ENCODE data around the gene PPIF. TPM values are rescaled to one million over a fixed set of nuclear protein-coding genes. Genes with fewer than 3 reads are reported as not detected.

PPIF gene
- total and polyA plus RNA-seq, 4 donors = 22.2 to 84.3 (median 60.0) TPM

DNA sequence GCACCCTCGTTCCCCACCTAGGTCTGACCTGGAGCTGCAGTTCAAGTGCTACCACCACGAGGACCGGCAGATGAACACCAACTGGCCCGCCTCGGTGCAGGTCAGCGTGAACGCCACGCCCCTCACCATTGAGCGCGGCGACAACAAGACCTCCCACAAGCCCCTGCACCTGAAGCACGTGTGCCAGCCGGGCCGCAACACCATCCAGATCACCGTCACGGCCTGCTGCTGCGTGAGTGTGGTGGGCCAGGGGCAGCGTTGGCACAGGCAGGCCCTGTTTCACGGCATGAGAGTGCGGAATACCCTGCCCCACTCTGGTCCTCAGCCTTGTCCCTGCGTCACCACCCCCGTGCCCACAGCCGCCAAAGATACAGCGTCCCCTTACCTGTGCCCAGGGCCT is 46.6 kb upstream of the PPIF start:
- no peak overlapping the region for H3K9ac ChIP-seq (ENCODE audit: low read depth in 1 of 2, low read length in 2 of 2)
- H3K27me3 ChIP-seq (ENCODE audit: control insufficient read depth in 4 of 4, insufficient read depth in 4 of 4, low read length in 3 of 4) = no peaks in the 10 kb centered on the region
- peaks cover 22 to 77% (median 39%) of the 10 kb centered on the region in 4 donors for H3K36me3 ChIP-seq (ENCODE audit: control insufficient read depth in 4 of 4, insufficient read depth in 3 of 4, low read depth in 1 of 4, low read length in 3 of 4)
- no peak for DNase-seq (ENCODE audit: low spot score)
- peaks cover 0 to 15% (median 9%) of the 10 kb centered on the region in 4 donors for H3K4me1 ChIP-seq (ENCODE audit: control insufficient read depth in 4 of 4, insufficient read depth in 4 of 4, low read length in 3 of 4)
- no peaks in the 10 kb centered on the region for H3K9me3 ChIP-seq (ENCODE audit: control insufficient read depth in 4 of 4, low read length in 3 of 4)
- TF ChIP-seq JUND (IDR thresholded peaks at IDR 0.05) (no peak), EGR1 (IDR thresholded peaks at IDR 0.05; ENCODE audit: low read depth in 2 of 2) (no peak), SP1 (IDR thresholded peaks at IDR 0.05) (no peak), ATF3 (IDR thresholded peaks at IDR 0.05) (no peak), ZBTB33 (IDR thresholded peaks at IDR 0.05) (no peak), RXRA (IDR thresholded peaks at IDR 0.05) (no peak), YY1 (IDR thresholded peaks at IDR 0.05) (no peak), TAF1 (conservative IDR thresholded peaks at IDR 0.05) (no peak), GABPA (IDR thresholded peaks at IDR 0.05 in 1 of 2, conservative IDR thresholded peaks at IDR 0.05 in 1 of 2) (no peak), HNF4G (IDR thresholded peaks at IDR 0.05) (no peak), NR2F2 (IDR thresholded peaks at IDR 0.05) (no peak), RAD21 (IDR thresholded peaks at IDR 0.05) (no peak), FOXA1 (IDR thresholded peaks at IDR 0.05) (no peak), FOXA2 (IDR thresholded peaks at IDR 0.05) (no peak), HNF4A (conservative IDR thresholded peaks at IDR 0.05) (no peak)
- TF ChIP-seq, protein P1, sequence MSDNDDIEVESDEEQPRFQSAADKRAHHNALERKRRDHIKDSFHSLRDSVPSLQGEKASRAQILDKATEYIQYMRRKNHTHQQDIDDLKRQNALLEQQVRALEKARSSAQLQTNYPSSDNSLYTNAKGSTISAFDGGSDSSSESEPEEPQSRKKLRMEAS (IDR thresholded peaks at IDR 0.05) = no peak
- TF ChIP-seq, protein P2, sequence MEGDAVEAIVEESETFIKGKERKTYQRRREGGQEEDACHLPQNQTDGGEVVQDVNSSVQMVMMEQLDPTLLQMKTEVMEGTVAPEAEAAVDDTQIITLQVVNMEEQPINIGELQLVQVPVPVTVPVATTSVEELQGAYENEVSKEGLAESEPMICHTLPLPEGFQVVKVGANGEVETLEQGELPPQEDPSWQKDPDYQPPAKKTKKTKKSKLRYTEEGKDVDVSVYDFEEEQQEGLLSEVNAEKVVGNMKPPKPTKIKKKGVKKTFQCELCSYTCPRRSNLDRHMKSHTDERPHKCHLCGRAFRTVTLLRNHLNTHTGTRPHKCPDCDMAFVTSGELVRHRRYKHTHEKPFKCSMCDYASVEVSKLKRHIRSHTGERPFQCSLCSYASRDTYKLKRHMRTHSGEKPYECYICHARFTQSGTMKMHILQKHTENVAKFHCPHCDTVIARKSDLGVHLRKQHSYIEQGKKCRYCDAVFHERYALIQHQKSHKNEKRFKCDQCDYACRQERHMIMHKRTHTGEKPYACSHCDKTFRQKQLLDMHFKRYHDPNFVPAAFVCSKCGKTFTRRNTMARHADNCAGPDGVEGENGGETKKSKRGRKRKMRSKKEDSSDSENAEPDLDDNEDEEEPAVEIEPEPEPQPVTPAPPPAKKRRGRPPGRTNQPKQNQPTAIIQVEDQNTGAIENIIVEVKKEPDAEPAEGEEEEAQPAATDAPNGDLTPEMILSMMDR (IDR thresholded peaks at IDR 0.05; ENCODE audit: low read depth, low read length, missing input control) = no peak
- H3K4me3 ChIP-seq (ENCODE audit: low read depth in 1 of 3, low read length in 3 of 3) = no peak overlapping the region
- no peak overlapping the region for H3K27ac ChIP-seq (ENCODE audit: low read depth in 1 of 2, low read length in 2 of 2)
- 95% methylated on average over 24 of the region's 24 CpGs for WGBS

DNA sequence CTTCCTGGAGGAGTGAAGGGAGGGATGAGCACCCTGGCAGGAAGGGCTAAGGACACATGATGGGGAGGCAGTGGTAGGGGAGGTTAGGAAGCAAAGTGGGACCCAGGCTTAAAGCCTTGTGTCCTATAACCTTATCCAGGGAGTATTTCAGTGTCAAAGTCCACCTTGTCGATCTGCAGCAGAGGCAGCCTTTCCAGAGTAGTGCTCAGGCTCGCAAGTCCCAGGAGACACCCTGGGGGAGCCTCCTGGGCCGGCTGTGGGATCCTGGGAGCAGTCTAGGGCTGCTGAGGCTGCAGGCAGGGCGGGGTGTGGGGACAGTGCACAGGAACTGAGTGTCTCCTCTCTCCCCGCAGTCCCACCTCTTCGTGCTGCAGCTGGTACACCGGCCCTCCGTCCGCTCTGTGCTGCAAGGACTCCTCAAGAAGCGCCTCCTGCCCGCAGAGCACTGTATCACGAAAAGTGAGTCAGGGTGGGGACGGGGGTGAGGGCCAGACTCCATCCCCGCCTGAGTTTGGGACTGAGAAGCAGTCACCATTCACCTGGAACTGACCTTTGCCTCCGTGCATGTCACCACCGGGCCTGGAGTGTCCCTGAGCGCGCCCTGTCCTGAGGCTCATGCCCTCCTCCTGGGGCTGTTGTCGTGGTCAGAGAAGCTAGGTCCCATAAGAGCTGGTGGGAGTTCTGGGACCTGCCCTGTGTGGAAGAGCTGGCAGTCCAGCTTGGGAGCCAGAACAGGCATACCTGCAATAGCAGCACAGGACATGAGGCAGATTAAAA is 45.3 kb upstream of the PPIF start:
- H3K27ac ChIP-seq (ENCODE audit: low read depth in 1 of 2, low read length in 2 of 2) = no peak overlapping the region
- 79% methylated on average over 19 of the region's 19 CpGs for WGBS
- no peak overlapping the region for H3K4me3 ChIP-seq (ENCODE audit: low read depth in 1 of 3, low read length in 3 of 3)
- peaks cover 0 to 15% (median 9%) of the 10 kb centered on the region in 4 donors for H3K4me1 ChIP-seq (ENCODE audit: control insufficient read depth in 4 of 4, insufficient read depth in 4 of 4, low read length in 3 of 4)
- TF ChIP-seq ZBTB33 (IDR thresholded peaks at IDR 0.05) (no peak), HNF4A (conservative IDR thresholded peaks at IDR 0.05) (peak in 1 of 2 donors; percentile 2)
- TF ChIP-seq, protein P2 (IDR thresholded peaks at IDR 0.05; ENCODE audit: low read depth, low read length, missing input control) = no peak
- peaks cover 23 to 81% (median 45%) of the 10 kb centered on the region in 4 donors for H3K36me3 ChIP-seq (ENCODE audit: control insufficient read depth in 4 of 4, insufficient read depth in 3 of 4, low read depth in 1 of 4, low read length in 3 of 4)
- DNase-seq (ENCODE audit: low spot score) = no peak
- no peak overlapping the region for H3K9ac ChIP-seq (ENCODE audit: low read depth in 1 of 2, low read length in 2 of 2)
- no peaks in the 10 kb centered on the region for H3K9me3 ChIP-seq (ENCODE audit: control insufficient read depth in 4 of 4, low read length in 3 of 4)
- H3K27me3 ChIP-seq (ENCODE audit: control insufficient read depth in 4 of 4, insufficient read depth in 4 of 4, low read length in 3 of 4) = no peaks in the 10 kb centered on the region
